Cardiac muscle cell (in vitro differentiated cells and primary cell): Measurements from ENCODE around the gene ATG16L2. TPM values are rescaled to one million over a fixed set of nuclear protein-coding genes. Genes with fewer than 3 reads are reported as not detected.

ENCODE experiments used
- DNase-seq, 2 donors: peaks; one replicate each; pipeline versions ENCODE4 v3.0.0 to v3.0.0-alpha.2; 2010 to 2017; ENCODE audit warnings: low read depth in 1 of 2, low spot score in 1 of 2
- H3K27ac ChIP-seq: fragments of 200-600 bp; sonication (generic); 2 replicates; pipeline ENCODE4 v1.5.1; 2016
- H3K27me3 ChIP-seq: fragments of 200-600 bp; sonication (generic); 2 replicates; pipeline ENCODE4 v1.6.0; 2016; ENCODE audit warnings: control low read depth
- H3K36me3 ChIP-seq: fragments of 200-600 bp; sonication (generic); 2 replicates; pipeline ENCODE4 v1.5.1; 2016; ENCODE audit warnings: control low read depth
- H3K4me1 ChIP-seq: fragments of 200-600 bp; sonication (generic); 2 replicates; pipeline ENCODE4 v1.8.1; 2017; ENCODE audit warnings: low read depth, mild to moderate bottlenecking, mixed run types
- H3K4me3 ChIP-seq: fragments of 200-600 bp; sonication (generic); 2 replicates; pipeline ENCODE4 v1.5.1; 2016; ENCODE audit warnings: mild to moderate bottlenecking
- H3K9me3 ChIP-seq: fragments of 200-600 bp; sonication (generic); 2 replicates; pipeline ENCODE4 v1.5.1; 2017; ENCODE audit warnings: low read depth, mild to moderate bottlenecking, control low read depth
- CTCF ChIP-seq: IDR thresholded peaks from 2 replicates; pipeline ENCODE4 v1.5.1; 2012; ENCODE audit warnings: low read depth, mild to moderate bottlenecking, low read length
- polyA plus RNA-seq: library from polyadenylated mRNA; unstranded; fragments of >200 nt; fragmentation: Nextera tagmentation; extraction: Ambion mirVana; gene quantifications from 2 replicates; pipeline ENCODE4 v1.2.1, GENCODE V29; 2016
- total RNA-seq: library from RNA; depleted of rRNA; stranded (reverse); fragments of >200 nt; gene quantifications from 2 replicates; pipeline ENCODE4 v1.2.3, GENCODE V29; 2016

Gene ATG16L2
- total and polyA plus RNA-seq, 2 experiments from 2014 or later = 47.8 to 66.8 TPM

GRCh38 chr11:72832301-72833082, 18.3 kb downstream of the ATG16L2 start:
- H3K27me3 ChIP-seq = no peaks in the 10 kb centered on the region
- peaks cover 30% of the 10 kb centered on the region for H3K4me1 ChIP-seq
- H3K27ac ChIP-seq = peak overlapping the region; percentile 12
- no peaks in the 10 kb centered on the region for H3K36me3 ChIP-seq
- DNase-seq = peak in 1 of 2 donors; percentile 64
- no peaks in the 10 kb centered on the region for H3K9me3 ChIP-seq
- H3K4me3 ChIP-seq = no peak overlapping the region
- no peak for TF ChIP-seq CTCF

- Histone ChIP-seq H3K4me3 (no peak overlapping the region), H3K9me3 (no peaks in the 10 kb centered on the region), H3K4me1 (peaks cover 30% of the 10 kb centered on the region), H3K36me3 (no peaks in the 10 kb centered on the region), H3K27ac (peak overlapping the region; percentile 12), H3K27me3 (no peaks in the 10 kb centered on the region)
- TF ChIP-seq CTCF = no peak
- no peak for DNase-seq
These were observed 19.0 kb downstream of the ATG16L2 start for GRCh38 chr11:72833083-72833733.

- Histone ChIP-seq H3K9me3 (no peaks in the 10 kb centered on the region), H3K27ac (no peak overlapping the region), H3K4me1 (peaks cover 30% of the 10 kb centered on the region), H3K36me3 (no peaks in the 10 kb centered on the region), H3K27me3 (no peaks in the 10 kb centered on the region), H3K4me3 (no peak overlapping the region)
- TF ChIP-seq CTCF = no peak
- DNase-seq = peak in 1 of 2 donors; percentile 55
These were observed 19.7 kb downstream of the ATG16L2 start for GRCh38 chr11:72833811-72834493.

- Histone ChIP-seq H3K36me3 (no peaks in the 10 kb centered on the region), H3K9me3 (no peaks in the 10 kb centered on the region), H3K27me3 (no peaks in the 10 kb centered on the region), H3K4me1 (peaks cover 30% of the 10 kb centered on the region), H3K4me3 (no peak overlapping the region), H3K27ac (no peak overlapping the region)
- DNase-seq = no peak
- no peak for TF ChIP-seq CTCF
These were observed 20.7 kb downstream of the ATG16L2 start for GRCh38 chr11:72834905-72835304.

- Histone ChIP-seq H3K27me3 (no peaks in the 10 kb centered on the region), H3K36me3 (peaks cover 3% of the 10 kb centered on the region), H3K27ac (no peak overlapping the region), H3K4me3 (no peak overlapping the region), H3K4me1 (peaks cover 30% of the 10 kb centered on the region), H3K9me3 (no peaks in the 10 kb centered on the region)
- no peak for TF ChIP-seq CTCF
- no peak for DNase-seq
These were observed 21.9 kb downstream of the ATG16L2 start for GRCh38 chr11:72836111-72836510.
